Stimulated activated CD4-positive, alpha-beta T cell treated with anti-CD3 and anti-CD28 coated beads, Interleukin-1b, Interleukin-23, amount 100 ng/mL, for 48 hours (primary cell): ENCODE data around the gene ZNF536.

Source experiments
- DNase-seq: peaks from one replicate; pipeline ENCODE4 v3.0.0-alpha.2; 2020

Gene ZNF536

DNA sequence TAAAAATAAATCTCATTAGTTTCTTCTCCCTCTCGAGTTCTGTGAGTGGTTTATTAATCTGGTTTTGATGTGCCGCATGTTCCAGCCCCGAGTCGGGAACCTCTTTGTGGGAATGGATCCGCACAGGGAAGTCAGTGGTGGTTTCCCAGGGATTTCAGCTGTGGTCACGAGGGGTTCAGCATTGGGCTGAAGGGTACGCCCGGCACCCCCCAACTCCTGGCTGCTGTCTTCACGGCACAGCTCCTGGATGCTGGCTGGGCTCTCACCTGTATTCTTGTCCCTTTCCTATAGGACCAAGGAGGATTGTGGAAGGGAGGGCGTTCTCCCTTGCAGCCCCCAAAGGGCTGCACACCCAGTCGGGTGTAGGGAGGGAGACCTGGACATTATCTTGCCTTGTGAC lies 167.8 kb downstream of the ZNF536 start:
- DNase-seq: no peak

DNA sequence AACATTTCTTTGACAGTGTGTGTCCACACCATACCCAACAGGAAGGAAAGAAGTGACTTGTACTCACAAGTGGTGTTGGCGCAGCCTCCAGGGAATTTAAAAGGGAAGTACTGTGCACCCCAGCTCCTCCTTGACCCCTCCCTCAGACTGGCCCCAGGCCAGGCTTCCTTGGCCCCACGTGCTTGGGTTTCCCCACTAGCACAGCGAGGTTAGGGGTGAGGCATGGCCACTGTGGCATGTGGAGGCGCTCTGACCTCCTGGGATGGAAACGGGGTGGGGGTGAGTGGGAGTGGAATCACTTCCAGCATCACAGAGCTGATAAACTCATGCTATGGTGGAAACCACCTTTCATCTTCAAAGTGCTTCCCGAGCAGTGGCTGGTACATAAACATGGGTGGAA lies 168.6 kb downstream of the ZNF536 start:
- DNase-seq: no peak

DNA sequence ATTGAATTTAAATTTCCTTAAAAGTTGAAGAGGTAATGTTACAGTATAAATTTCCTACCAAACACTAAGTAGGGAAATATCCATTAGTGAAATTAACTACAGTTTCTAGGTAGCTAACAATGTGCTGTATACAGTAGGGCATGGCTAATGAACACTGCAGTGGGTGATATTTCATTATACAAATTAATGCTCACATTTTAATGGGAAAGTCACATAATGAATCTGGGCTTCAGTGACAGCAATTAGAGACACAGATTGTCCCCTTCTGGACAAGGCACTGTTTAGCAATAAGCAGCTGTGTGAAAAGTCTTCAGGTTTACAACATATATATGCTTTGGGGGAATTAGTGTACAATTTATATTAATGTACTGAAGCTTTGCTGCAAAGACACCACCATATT lies 169.4 kb downstream of the ZNF536 start:
- no peak for DNase-seq

DNA sequence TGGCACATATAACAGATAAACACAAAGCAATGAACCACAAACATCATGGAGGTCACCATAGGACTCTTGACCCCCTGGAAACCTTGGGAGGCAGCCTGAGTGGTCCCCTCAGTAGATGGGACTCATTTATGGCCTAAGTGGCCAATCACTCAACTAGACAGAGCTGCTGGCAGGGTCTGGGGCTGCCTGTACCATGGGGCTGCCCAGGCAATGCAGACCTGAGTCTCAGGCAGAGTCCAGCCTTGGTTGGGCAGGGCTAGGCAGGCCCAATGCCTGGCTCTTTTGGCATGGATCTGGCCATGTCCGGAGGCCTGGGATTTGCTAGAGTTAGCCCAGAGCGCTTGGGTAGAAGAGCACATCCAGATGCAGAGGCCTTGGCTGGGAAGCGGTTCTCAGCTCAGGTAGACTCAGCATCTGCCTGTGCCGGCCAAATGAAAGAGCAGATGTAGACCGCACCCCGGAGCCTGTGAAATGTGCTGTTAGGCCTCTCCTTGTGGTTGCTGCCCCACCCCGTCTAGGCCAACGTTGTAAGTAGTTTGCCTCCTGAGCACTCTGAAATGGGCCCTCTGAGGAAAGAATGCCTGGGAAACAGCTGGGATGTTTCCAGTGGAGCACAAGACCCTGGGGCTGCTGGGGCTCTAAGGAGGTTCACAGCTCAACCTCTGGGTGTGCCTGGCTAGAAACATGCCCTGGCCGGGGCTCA lies 171.2 kb downstream of the ZNF536 start:
- DNase-seq: no peak

DNA sequence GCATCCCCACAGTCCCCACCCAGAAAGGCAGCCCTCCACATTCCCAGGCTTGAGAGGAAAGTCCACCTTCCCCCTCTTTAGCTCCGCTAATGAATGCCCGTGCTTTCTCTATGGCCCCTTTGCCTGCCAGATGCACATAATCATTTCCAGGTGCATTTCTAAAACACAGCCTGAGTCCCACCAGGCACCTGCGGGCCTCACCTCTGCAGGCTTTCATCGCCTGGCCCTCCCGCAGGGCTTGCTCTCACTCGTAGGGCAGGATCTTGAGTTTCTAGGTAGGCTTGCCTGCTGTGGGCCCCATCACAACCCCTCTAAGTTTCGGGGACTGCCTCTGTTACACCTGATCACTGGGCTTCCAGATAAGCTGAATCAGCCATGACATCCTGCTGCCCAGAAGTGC lies 173.6 kb downstream of the ZNF536 start:
- DNase-seq: no peak

DNA sequence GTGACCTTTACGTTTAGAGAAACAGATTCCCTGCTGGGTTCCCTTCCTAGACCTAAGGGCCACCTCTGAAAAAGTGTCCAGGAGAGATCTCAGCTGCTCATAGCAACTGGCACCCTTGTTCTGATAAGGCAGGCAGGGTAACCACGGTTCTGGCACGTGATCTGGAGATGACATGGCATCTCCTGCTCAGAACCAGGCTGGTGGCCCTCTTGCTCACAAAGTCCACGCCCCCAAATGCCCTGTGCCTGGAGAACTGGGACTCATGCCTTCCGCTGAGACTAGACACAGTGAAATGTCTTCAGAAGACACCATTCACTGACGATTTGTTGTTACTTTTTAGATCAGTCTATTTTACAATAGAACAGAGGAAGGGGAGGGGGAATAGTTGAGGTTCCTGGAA lies 174.1 kb downstream of the ZNF536 start:
- DNase-seq: no peak

DNA sequence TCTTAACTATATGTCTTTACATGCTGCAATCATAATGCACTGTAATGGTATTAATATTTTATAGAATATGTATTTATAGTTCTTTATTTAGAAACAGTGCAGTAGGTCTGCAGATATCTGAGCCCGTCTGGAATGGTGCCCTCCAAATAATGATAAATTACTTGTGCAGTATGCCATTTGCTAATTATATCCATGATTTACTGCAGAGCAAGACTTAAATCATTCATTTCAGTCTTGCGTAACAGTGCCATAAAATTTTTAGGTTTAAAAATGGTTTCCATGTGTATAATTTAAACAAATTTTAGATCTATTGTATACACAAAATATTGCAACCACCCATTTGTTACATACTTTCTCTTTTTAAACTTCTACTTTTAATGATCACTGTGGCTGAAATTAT lies 175.1 kb downstream of the ZNF536 start:
- DNase-seq: no peak

DNA sequence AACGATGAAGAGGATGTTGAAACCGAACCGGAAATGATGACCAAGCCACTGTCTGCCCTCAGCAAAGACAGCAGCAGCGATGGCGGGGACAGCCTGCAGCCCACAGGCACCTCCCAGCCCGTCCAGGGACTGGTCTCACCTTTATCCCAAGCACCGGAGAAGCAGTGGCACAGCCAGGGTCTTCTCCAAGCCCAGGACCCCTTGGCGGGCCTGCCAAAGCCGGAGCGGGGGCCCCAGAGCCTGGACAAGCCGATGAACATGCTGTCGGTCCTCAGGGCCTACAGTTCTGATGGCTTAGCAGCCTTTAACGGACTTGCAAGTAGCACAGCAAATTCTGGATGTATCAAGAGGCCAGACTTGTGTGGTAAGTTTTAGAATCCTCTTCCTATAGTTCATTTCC lies 177.0 kb downstream of the ZNF536 start:
- no peak for DNase-seq

DNA sequence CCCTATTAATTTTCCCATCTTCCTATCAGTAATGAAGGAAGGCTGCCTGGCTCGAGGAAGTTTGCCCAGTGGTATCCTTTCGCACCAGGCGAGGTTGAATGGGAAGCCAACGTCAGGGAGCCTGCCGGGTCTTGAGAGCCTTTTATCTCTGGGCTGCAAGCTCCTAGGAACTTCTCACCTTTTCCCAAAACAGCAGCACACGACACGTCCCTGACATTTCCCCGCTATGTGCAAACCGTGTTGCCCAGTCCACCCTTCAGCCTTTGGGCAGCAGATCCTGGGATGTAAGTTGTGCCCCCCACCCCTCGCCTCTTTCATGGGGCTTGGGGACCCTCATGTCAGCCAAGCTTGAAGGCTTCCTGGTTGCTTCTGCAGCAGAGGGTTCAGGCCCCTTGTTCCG lies 179.1 kb downstream of the ZNF536 start:
- no peak for DNase-seq

DNA sequence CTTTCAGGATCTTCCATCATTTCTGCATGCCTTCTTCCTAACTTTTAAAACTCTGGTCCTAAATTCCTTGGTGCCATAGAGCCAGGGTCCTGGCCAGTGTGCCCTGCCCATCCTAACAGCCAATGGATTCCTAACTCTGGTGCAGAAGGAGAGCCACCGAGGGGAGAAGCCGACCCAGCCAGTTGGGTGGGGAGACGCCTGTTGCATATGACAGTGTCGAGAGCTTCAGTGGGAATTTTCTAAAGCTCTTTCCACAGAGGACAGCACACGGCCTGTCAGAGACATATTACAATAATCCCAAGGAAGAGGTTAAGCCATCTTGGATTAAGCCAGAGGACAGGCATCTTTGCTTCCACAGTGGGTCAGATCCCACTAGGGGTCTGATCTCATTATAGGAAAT lies 180.4 kb downstream of the ZNF536 start:
- no peak for DNase-seq

DNA sequence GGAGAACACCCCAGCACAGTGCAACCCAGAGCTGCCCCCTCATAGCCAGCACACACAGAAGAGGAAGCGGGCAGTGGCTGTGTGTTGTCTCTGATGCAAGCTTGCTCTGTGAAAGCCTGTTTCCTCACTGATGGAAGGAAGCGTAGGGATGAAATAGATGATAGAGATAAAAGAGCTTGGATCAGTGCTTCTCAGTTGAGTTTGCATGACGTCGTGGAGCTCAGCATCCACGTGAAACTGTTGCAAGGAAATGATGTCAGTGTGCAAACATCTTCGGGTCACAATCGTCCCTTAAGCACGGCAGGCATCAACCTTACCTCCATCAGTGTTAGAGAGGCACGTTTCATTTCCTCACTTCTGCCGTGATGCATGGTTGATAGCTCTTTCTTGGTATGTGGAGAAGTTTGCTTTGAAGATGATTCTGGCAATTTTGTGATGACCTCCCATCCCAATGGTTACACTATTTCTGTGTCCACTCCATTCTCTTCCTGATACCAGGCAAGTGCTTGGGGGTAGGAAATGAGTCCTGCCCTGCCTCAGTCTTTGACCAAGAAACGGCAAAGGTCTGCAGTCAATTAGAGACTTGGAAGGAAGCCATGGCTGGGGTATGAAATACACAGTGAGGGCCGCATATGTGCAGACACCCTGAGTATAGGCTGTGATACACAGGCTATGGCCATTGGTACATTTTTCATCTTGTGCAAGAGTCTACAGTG lies 183.0 kb downstream of the ZNF536 start:
- DNase-seq: no peak

DNA sequence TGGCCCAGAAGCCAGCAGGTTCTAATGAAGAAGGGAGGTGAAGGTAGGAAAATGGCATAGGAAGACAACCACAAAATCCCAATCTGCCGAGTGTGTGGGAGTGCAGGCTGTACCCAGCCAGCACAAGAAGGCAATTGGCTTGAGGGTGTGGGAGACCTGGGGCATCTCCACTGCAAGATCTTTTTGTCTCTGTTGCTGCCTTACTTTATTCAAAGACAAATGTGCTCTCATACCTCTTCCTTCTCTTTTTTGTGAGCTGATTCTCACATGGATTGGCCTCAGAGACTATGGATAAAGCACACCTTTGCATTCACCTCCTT lies 183.6 kb downstream of the ZNF536 start:
- no peak for DNase-seq

DNA sequence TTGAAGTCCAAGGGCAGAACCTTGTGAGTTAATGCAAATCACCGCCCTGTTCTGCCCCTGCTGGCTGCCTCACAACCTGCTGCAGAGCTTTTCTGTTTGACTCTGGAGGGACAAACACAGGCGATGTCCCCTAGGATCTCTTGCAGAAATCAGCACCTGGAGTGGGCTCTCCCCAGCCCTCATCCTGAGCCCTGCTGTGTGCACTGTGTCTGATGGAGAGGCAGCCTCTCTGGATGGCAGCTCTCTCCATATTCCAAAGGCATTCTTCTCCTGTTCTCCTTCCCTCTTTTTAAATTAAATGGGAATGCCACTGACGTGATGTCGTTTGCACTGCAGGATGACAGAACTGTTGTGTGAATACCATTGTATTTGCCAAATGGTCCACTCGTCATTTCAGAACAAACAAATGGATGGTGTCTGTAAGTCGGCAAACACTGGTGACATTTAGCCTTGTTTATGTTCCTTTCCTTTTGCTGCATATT lies 184.1 kb downstream of the ZNF536 start:
- no peak for DNase-seq

DNA sequence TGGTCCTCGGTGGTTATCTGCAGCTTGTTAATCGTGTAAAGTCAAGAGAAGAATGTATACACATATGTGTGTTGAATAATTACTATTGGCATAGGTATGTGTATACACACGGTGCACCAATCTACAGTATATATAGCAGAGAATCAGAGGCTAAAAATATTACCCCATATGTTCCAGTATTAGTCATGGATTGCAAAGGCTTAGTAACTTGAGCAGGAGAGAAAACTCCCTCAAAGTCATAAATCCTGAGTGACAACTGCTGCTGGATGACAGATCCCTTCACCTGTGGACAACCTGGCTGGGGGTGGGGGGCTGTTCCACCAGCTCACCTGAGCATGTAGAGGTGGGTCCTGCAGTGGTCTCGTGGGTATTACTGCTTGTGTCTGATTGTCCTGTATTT lies 185.0 kb downstream of the ZNF536 start:
- no peak for DNase-seq

DNA sequence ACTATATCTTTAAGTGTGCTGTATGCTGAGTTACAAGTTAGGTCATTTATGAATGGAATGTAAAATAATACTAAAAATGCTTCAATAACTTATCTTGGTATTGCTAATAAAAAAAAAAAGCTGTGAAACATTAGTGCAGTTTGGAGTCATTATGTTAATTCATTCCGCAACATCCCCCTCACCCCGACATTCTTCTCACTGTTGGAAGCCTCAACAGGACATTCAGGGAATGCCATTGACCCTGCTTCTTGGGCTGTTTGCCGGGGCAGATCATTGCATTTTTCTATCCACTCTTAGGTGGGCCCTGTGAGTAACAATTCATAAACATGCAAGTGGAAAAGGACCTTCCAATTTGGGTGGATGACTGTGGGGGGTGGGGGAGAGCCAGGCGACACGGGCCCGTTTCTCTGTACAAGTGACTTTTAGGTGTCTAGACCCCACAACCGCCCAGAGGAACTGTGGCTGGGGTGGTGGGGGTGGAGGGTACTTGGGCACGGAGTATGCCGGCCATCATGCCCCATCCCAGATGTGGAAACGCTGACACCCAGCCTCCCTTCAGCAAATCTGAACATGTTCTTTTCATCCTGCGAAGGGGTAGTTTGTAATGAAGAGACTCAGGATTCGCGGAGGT lies 185.9 kb downstream of the ZNF536 start:
- DNase-seq: no peak

DNA sequence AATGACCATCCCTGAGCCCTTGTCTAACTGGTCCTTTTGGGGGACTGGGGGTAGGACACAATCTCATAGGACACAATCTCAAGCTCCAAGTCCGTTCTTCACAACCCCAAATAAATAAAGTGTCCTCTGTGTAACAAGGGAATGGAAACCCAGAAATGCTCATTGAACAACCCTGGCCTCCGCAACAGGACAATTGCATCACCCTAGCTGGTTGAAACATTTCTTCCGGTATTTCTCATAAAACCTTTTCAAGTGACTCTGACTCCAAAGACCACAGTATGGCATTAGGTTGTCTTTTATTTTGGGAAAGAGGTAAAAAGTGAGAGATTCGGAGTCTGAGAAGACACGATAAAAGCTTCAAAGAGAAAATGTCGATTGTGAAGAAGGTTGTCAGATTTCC lies 186.6 kb downstream of the ZNF536 start:
- no peak for DNase-seq

DNA sequence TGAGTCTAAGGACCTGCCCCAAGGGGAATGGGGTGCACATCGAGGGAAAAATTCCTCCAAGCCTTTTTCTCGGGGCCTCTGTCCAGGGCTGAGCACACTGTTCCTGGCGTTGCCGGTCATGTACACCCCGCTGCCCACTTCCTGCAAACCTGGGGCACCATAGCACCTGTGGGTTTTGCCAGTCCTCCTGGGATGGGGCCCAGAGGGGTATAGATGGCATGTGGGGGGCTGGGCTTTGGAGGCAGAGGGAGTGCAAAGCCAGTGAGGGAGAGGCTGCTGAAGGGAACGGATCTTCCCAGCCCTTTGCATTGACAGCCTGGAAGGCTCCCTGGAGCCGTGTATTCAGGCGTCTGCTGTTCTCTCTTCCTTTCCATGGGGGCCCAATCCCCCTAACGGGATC lies 187.3 kb downstream of the ZNF536 start:
- no peak for DNase-seq

DNA sequence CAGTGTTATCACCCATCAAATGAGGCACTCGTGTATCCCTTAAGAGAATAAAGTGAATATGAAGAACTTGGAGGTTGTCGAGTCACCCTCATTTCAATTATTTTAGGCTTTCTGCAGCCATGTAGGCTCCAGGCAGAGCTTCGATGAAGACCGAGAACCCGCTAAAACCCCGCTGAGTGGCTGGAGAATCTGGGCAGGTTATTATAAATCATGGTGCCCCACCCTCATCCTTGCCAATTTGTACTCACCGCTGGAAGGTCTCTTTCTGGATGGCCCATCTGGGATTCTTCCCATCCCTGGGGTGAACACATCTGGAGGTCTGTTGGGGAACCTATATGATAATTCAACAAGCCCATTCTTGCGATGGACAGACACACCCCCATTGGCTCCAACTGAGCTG lies 190.8 kb downstream of the ZNF536 start:
- no peak for DNase-seq

DNA sequence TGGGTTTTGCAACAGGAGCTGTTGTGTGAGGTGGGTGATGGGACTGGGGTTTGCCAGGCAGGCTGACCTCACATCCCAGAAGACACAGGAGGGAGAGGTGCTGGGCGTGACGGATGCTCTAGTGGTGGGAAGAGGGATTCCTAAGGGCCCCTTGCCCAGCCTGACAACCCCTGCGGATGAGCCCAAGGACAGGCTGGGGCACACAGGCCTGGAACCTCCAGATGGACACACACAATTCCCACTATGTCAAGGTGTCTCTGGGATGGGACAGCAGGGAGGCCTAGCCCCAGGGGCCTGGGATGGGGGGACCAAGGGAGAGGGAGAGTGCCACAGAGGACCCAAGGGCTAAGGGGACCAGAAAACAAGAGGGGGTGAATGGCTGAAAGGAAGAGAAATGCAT lies 191.5 kb downstream of the ZNF536 start:
- no peak for DNase-seq

DNA sequence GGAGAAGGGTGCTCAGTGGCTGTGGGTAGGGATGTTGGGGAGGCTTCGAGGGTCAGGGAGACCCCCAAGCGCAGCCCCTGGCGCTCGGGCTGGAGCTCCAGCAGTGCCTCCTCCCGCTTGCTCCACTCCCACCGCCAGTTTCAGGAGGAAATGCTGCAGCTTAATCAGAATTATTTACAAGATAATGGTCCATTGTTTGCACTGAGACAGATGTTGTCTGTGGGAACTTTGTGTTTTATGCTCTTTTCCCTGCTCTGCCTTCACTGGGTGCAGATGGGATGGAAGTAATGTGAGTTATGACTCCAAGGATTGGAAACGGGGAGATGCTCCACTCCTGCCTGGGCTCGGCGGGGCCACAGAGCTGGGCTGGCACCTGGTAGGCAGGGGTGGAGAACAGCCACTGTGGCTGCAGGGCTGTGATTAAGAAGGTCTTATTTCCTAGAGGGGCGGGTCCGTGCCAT lies 192.4 kb downstream of the ZNF536 start:
- DNase-seq: no peak

DNA sequence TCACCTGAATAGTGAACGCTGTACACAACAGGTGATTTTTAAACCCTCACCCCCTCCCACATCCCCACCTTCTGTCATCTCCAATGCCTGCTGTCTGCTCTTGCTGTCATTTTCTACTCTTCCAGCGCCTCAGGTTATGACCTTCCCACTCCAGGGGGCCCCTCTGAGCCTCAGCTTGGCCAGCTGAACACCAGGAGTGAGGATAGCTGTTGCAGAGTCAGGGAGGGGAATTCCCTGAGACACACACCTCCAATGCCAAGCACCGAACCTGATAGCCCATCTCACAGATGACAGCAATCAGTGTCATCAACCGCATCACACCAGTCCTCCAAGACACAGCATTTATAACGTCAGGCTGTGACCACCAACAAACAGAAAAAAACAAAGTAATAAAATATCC lies 193.5 kb downstream of the ZNF536 start:
- DNase-seq: no peak

DNA sequence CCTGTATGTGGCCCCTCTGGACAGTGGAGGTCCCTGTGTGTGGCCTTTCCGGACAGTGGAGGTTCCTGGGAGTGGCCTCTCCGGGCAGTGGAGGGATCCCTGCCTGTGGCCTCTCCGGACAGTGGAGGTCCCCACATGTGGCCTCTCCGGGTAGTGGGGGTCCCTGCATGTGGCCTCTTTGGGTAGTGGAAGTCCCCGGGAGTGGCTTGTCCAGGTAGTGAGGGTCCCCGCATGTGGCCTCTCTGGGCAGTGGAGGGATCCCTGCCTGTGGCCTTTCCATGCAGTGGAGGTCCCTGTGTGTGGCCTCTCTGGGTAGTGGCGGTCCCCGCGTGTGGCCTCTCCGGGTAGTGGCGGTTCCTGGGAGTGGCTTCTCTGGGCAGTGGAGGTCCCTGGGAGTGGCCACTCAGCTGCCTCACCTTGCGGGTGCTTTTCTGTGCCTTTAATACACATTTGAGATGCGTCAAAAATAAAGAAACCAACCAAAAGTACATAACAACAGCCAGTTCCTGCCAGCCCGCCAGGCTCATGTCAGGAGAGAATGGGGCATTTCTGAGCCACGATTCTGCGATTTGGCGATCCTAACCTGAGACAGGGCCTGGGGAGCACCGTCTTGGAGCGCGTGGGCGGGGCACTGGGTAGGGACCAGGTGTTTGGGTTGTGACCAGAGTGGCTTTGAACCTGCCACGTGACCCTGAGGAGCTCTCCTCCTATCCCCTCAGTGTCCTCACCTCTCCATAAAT lies 194.7 kb downstream of the ZNF536 start:
- no peak for DNase-seq

DNA sequence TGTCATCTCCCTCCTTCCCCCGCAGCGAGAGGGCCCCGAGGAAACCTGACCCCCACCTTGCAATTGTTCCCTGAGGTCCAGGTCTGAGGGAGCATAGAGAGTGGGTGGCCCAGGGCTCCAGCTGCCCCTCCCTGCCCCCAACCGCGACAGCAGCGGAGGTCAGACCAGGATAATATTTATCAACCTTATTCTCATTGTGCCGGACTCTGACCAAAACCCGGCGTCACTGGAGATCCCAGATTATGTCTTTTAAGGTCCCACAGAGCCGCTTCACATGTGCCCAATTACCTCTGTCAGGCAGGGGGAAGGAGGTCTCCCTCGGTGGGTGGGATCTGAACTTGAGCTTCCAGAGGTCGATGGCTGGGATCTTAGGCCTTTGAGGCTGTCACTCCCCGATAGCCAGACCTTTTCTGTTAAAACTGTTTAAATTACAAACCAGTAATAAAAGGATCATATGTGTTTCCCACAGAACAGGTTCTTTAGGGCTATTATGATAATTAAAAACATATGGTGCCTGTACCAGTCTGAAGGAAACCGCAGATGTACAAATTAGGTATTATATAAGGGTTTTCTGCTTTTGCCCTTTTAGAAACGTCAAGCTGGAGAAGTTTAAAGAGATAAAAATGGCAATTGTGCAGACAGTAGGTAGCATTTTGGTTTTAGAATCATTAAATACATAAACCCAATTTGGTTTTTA lies 195.5 kb downstream of the ZNF536 start:
- no peak for DNase-seq
